ENCODE data around the gene GNAI2.

The GNAI2 gene

GRCh38 chr3:50203113-50203808 is 32.7 kb upstream of the GNAI2 start:
- Histone ChIP-seq H3K4me3 (no peak overlapping the region), H4K20me1 (peaks cover 0 to 41% (median 18%) of the 10 kb centered on the region in 11 experiments; a peak in 18 of 22 replicates), H3K4me2 (no peak overlapping the region), H3K9ac (no peak overlapping the region), H3K4me1 (peaks cover 10 to 15% (median 12%) of the 10 kb centered on the region in 10 experiments), H3K36me3 (no peaks in the 10 kb centered on the region), H3K27me3 (peaks cover 58 to 89% (median 71%) of the 10 kb centered on the region in 11 experiments), H3K9me3 (replicated peaks in 1 of 11) (no peaks in the 10 kb centered on the region), H3K27ac (no peak overlapping the region)
- TF ChIP-seq Cebpa-rat (IDR thresholded peaks at IDR 0.05): no peak

- no peak overlapping the region; a peak in 2 of 22 replicates for H3K4me2 ChIP-seq
- no peak overlapping the region for H3K27ac ChIP-seq
- H4K20me1 ChIP-seq: peaks cover 0 to 41% (median 18%) of the 10 kb centered on the region in 11 experiments; a peak in 18 of 22 replicates
- TF ChIP-seq Cebpa-rat (IDR thresholded peaks at IDR 0.05): no peak
- H3K27me3 ChIP-seq: peaks cover 57 to 88% (median 75%) of the 10 kb centered on the region in 11 experiments
- H3K4me1 ChIP-seq: peaks cover 10 to 15% (median 12%) of the 10 kb centered on the region in 10 experiments
- H3K9me3 ChIP-seq (replicated peaks in 1 of 11): no peaks in the 10 kb centered on the region
- H3K9ac ChIP-seq: no peak overlapping the region; a peak in 1 of 22 replicates
- no peak overlapping the region for H3K4me3 ChIP-seq
- H3K36me3 ChIP-seq: no peaks in the 10 kb centered on the region
Observed at GRCh38 chr3:50203809-50204803, 31.9 kb upstream of the GNAI2 start.

- H3K4me3 ChIP-seq: peak within 1 kb of the TSS; percentile 37 to 68 (median 56)
- peaks cover 10 to 20% (median 17%) of the 10 kb centered on the region in 10 experiments for H3K4me1 ChIP-seq
- peaks cover 0 to 41% (median 18%) of the 10 kb centered on the region in 11 experiments; a peak in 18 of 22 replicates for H4K20me1 ChIP-seq
- no peaks in the 10 kb centered on the region for H3K36me3 ChIP-seq
- no peak within 1 kb of the TSS for H3K27ac ChIP-seq
- H3K4me2 ChIP-seq: peak within 1 kb of the TSS; percentile 86 to 100 (median 97)
- H3K27me3 ChIP-seq: peaks cover 56 to 86% (median 78%) of the 10 kb centered on the region in 11 experiments
- no peaks in the 10 kb centered on the region for H3K9me3 ChIP-seq (replicated peaks in 1 of 11)
- no peak for TF ChIP-seq Cebpa-rat (IDR thresholded peaks at IDR 0.05)
- H3K9ac ChIP-seq: peak within 1 kb of the TSS; percentile 2 to 71 (median 47); a peak in 15 of 22 replicates
Observed at GRCh38 chr3:50204804-50205412, 31.1 kb upstream of the GNAI2 start, which contains the start of gene SLC38A3. SLC38A3 (plus strand) TSS chr3:50205271; CDS start chr3:50214200, 8,929 bp downstream.

GRCh38 chr3:50205413-50206276 is 30.4 kb upstream of the GNAI2 start:
- Histone ChIP-seq H3K4me3 (peak overlapping the region; percentile 37 to 68 (median 56)), H3K4me1 (peaks cover 10 to 25% (median 20%) of the 10 kb centered on the region in 10 experiments), H4K20me1 (peaks cover 0 to 42% (median 18%) of the 10 kb centered on the region in 11 experiments; a peak in 18 of 22 replicates), H3K36me3 (no peaks in the 10 kb centered on the region), H3K4me2 (peak overlapping the region; percentile 86 to 100 (median 97)), H3K27me3 (peaks cover 58 to 89% (median 78%) of the 10 kb centered on the region in 11 experiments), H3K9ac (peak overlapping the region; percentile 2 to 71 (median 47); a peak in 15 of 22 replicates), H3K9me3 (replicated peaks in 1 of 11) (no peaks in the 10 kb centered on the region), H3K27ac (no peak overlapping the region)
- no peak for TF ChIP-seq Cebpa-rat (IDR thresholded peaks at IDR 0.05)

GRCh38 chr3:50207359-50208042 is 28.5 kb upstream of the GNAI2 start:
- H3K27me3 ChIP-seq: peaks cover 56 to 74% (median 65%) of the 10 kb centered on the region in 11 experiments
- H3K4me3 ChIP-seq: no peak overlapping the region
- no peak for TF ChIP-seq Cebpa-rat (IDR thresholded peaks at IDR 0.05)
- no peak overlapping the region for H3K4me2 ChIP-seq
- H3K27ac ChIP-seq: no peak overlapping the region
- H3K9ac ChIP-seq: no peak overlapping the region
- H3K4me1 ChIP-seq: peaks cover 16 to 35% (median 27%) of the 10 kb centered on the region in 10 experiments
- no peaks in the 10 kb centered on the region for H3K36me3 ChIP-seq
- H4K20me1 ChIP-seq: peaks cover 0 to 47% (median 18%) of the 10 kb centered on the region in 11 experiments; a peak in 18 of 22 replicates
- H3K9me3 ChIP-seq (replicated peaks in 1 of 11): no peaks in the 10 kb centered on the region

- Histone ChIP-seq H3K4me2 (no peak overlapping the region), H3K4me3 (no peak overlapping the region), H3K36me3 (no peaks in the 10 kb centered on the region), H3K9me3 (replicated peaks in 1 of 11) (no peaks in the 10 kb centered on the region), H3K4me1 (peaks cover 16 to 48% (median 38%) of the 10 kb centered on the region in 10 experiments), H3K9ac (no peak overlapping the region), H4K20me1 (peaks cover 0 to 40% (median 18%) of the 10 kb centered on the region in 11 experiments; a peak in 18 of 22 replicates), H3K27me3 (peaks cover 42 to 61% (median 52%) of the 10 kb centered on the region in 11 experiments), H3K27ac (no peak overlapping the region)
- TF ChIP-seq Cebpa-rat (IDR thresholded peaks at IDR 0.05): no peak
Observed at GRCh38 chr3:50208677-50209344, 27.2 kb upstream of the GNAI2 start.

- no peaks in the 10 kb centered on the region for H3K9me3 ChIP-seq (replicated peaks in 1 of 11)
- no peak overlapping the region for H3K4me3 ChIP-seq
- H4K20me1 ChIP-seq: peaks cover 0 to 32% (median 15%) of the 10 kb centered on the region in 11 experiments; a peak in 18 of 22 replicates
- TF ChIP-seq Cebpa-rat (IDR thresholded peaks at IDR 0.05): no peak
- no peak overlapping the region for H3K9ac ChIP-seq
- peaks cover 29 to 47% (median 39%) of the 10 kb centered on the region in 11 experiments for H3K27me3 ChIP-seq
- H3K36me3 ChIP-seq: no peaks in the 10 kb centered on the region
- H3K4me2 ChIP-seq: peak overlapping the region in 5 of 11 experiments; percentile 1 to 41 (median 12); a peak in 3 of 22 replicates
- no peak overlapping the region for H3K27ac ChIP-seq
- peaks cover 16 to 47% (median 36%) of the 10 kb centered on the region in 10 experiments for H3K4me1 ChIP-seq
Observed at GRCh38 chr3:50210176-50210509, 25.9 kb upstream of the GNAI2 start.
